G401.6 (cell line): ENCODE data around the gene TEX13D.
"Not testable (repeated sequence)": the region's sequence is repeated elsewhere in the genome, so short reads cannot be mapped to it uniquely, and the experiment has no call there.

Experiments used
- FAIRE-seq: peaks from 2 replicates; lab custom pipeline; 2012; peaks lifted over from hg19 to GRCh38; lab: Jason Lieb, UNC

The TEX13D gene

GRCh38 chrX:124332481-124333424, at the start of gene TEX13D:
TSS of gene TEX13D (plus strand) at chrX:124332660. CDS start at chrX:124332918, 258 bp downstream.
- no peak for FAIRE-seq

- FAIRE-seq = no peak
Observed at GRCh38 chrX:124289443-124289842, 43.0 kb upstream of the TEX13D start.

- no peak for FAIRE-seq
Observed at GRCh38 chrX:124293810-124294209, 38.6 kb upstream of the TEX13D start.

- not testable (repeated sequence) for FAIRE-seq
Observed at GRCh38 chrX:124299323-124299722, 33.1 kb upstream of the TEX13D start.

- FAIRE-seq = no peak
Observed at GRCh38 chrX:124300405-124300804, 32.1 kb upstream of the TEX13D start.

GRCh38 chrX:124307253-124307907, 25.1 kb upstream of the TEX13D start:
- FAIRE-seq = no peak

GRCh38 chrX:124325732-124326131, 6.7 kb upstream of the TEX13D start:
- FAIRE-seq = no peak

GRCh38 chrX:124328765-124329164, 3.7 kb upstream of the TEX13D start:
- FAIRE-seq = no peak

GRCh38 chrX:124333862-124334261, 1.4 kb downstream of the TEX13D start:
- no peak for FAIRE-seq

- FAIRE-seq = not testable (repeated sequence)
Observed at GRCh38 chrX:124334555-124334954, 2.1 kb downstream of the TEX13D start.

GRCh38 chrX:124335598-124335997, 3.1 kb downstream of the TEX13D start:
- FAIRE-seq = no peak

GRCh38 chrX:124337916-124338315, 5.5 kb downstream of the TEX13D start:
- FAIRE-seq = no peak

- no peak for FAIRE-seq
Observed at GRCh38 chrX:124338733-124339514, 6.5 kb downstream of the TEX13D start.

- no peak for FAIRE-seq
Observed at GRCh38 chrX:124341396-124342132, 9.1 kb downstream of the TEX13D start.

- FAIRE-seq = no peak
Observed at GRCh38 chrX:124342174-124342867, 9.9 kb downstream of the TEX13D start.

- FAIRE-seq = no peak
Observed at GRCh38 chrX:124343016-124343415, 10.6 kb downstream of the TEX13D start.

GRCh38 chrX:124344246-124344645, 11.8 kb downstream of the TEX13D start:
- FAIRE-seq = no peak

GRCh38 chrX:124346117-124346876, 13.8 kb downstream of the TEX13D start, which contains the start of gene SH2D1A:
TSS of gene SH2D1A (plus strand) at chrX:124346563. CDS start at chrX:124346643, 80 bp downstream.
- no peak for FAIRE-seq

GRCh38 chrX:124346877-124347241, 14.4 kb downstream of the TEX13D start:
- no peak for FAIRE-seq

- FAIRE-seq = no peak
Observed at GRCh38 chrX:124347242-124347641, 14.8 kb downstream of the TEX13D start.
